NCI-H1694 treated with DMSO at 0.1 percent for 48 hours (cell line): Measurements from ENCODE around the gene CNGB1.

Source experiments
- DNase-seq: peaks from one replicate; lab custom pipeline; 2025; lab: John Stamatoyannopoulos, UW

Gene CNGB1

GRCh38 chr16:57972306-57972705 lies 1.4 kb upstream of the CNGB1 start:
- no peak for DNase-seq

GRCh38 chr16:57971848-57972247 lies 920 bp upstream of the CNGB1 start:
- no peak for DNase-seq

DNA sequence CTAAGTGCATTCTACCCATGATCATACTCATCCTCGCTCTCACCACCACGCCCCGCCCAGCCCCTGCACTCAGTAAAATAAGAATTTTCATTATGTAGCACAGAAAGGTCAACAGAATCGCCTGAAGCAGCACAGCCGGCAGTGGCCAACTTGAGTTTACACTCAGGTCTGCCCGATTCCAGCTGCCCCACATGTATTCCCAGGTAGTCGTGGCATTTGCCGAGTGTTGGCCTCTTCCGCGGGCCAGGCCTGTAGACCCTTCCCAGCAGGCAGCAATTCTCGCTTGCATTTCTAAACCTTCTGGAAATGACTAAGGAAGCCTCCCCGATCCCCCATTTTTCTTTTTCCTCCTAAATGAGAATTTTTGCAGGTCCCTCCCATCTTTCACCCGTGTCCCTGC lies 609 bp downstream of the CNGB1 start:
- DNase-seq: no peak

DNA sequence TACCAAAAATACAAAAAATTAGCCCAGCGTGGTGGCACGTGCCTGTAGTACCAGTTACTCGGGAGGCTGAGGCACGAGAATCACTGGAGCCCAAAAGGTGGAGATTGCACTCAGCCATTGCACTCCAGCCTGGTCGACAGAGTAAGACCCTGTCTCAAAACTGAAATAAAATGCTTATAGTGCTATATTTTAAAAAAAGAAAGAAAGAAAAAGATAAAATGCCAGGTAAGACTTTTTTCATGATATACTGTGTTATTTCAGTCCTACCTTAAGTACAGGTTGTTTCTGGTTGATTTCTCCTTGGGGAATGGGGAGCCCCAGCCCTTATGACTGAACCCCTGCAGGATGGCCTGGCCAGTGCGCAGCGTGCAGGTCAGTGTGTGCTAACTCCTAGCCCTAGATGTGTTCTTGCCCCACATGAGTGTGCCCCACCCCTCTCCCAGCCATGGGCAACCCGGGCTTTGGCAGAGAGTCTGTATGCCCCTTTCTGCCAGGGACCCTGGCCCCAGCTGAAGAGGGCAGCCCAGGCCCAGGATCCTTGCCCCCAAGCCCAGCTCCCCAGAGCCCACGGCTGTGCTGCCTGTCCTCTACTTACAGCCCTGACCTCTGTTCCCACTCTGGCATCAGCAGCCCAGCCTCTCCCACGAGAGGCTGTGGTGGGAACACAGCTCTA lies 1.3 kb downstream of the CNGB1 start:
- DNase-seq: no peak

GRCh38 chr16:57967916-57968315 lies 3.0 kb downstream of the CNGB1 start:
- no peak for DNase-seq

DNA sequence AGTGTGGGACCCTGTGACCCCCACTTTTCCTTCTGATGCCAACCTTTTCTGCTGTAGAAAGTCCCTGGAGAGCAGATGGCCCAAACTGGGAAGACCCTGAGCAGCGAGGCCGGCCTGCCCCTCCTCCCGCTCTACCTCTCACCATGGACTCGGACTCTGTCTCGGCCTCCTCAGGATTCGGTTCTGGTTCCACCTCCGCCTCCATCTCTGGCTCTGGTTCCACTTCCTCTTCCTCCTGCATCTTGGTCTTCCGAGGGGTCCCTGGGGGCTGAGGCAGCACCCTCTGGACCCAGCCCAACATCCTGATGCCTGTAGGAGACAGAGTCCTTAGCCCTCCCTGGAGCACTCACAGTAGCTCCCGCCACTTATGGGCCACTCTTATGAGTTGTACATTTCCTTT lies 3.9 kb downstream of the CNGB1 start:
- DNase-seq: no peak

DNA sequence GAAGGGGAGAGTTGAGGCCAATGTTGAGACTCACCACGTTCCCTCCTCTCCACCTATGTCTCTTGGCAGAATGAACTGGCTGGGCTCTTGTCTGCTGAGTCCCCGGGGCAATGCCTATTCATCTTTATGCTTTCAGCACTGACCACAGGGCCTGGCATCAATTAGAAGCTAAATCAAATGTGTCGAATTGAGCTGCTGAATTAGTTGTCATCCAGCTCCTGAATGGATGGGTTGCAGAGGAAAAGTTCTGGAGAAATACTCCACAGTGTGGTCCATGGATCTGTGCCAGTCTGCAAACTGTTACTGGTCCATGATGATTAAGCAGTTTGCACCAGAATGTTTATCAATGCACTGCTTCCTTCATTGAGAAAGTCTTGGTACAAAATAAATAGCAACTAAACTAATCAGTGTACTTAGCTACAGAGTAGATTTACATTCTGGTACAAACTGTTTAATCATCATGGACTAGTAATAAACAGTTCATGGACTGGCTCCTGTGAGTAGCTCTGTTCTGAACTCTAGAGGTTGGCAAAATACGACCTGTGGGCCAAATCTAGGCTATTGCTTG lies 4.6 kb downstream of the CNGB1 start:
- no peak for DNase-seq

GRCh38 chr16:57964157-57964700 lies 6.7 kb downstream of the CNGB1 start:
- DNase-seq: no peak

GRCh38 chr16:57962756-57963155 lies 8.2 kb downstream of the CNGB1 start:
- no peak for DNase-seq

- no peak for DNase-seq
Observed at GRCh38 chr16:57962046-57962445, 8.9 kb downstream of the CNGB1 start.

- no peak for DNase-seq
Observed at GRCh38 chr16:57961538-57961937, 9.4 kb downstream of the CNGB1 start.

DNA sequence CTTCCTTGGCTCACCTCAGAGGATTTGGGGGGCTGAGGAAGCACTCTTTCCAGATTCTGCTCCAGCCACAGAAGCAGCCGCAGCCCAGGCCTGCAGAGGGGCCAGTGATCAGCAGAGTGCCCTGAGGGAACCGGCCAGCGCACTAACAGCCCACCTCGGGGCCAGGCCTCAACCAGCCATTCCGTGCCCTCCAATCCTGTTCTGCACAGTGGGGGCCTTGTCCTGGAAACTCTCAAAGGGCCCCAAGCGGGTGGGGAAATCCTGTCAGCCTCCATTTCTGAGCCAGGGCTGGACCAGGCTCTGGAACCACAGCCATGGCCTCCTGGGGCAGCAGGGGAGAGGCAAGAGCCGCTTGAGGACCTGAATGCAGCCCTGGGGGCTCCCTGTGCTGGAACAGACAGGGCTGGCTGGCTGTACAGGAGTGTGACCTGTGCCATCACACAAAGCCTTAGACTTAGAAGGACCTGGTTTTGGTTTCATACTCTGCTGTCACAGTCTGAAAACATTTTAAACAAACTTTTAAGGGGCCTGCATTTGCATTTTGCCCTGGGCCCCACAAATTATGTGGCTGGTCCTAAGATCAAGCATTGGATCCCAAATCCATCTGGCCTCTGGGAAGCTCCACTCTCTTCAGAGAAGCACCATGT lies 10.0 kb downstream of the CNGB1 start:
- DNase-seq: no peak

GRCh38 chr16:57960310-57960709 lies 10.6 kb downstream of the CNGB1 start:
- DNase-seq: no peak

GRCh38 chr16:57959804-57960203 lies 11.1 kb downstream of the CNGB1 start:
- DNase-seq: no peak

- no peak for DNase-seq
Observed at GRCh38 chr16:57959121-57959520, 11.8 kb downstream of the CNGB1 start.

DNA sequence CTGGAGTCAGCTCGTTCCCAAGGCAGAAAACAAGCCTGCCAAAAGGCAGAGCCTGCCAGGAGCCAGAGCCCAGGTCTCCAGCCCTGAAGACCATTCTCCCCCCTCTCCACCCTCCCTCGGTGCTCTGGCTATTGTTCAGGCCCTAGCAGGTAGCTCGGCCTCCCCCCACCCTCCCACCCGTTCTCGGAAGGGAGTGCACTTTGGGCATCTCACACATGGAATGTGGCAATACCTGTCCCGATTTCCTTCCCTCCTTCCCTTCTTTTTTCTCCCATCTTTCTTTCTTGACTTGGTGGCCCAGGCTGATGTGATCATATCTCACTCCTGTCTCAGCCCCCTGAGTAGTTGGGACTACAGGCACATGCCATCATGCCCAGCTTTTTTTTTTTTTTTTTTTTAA lies 12.4 kb downstream of the CNGB1 start:
- DNase-seq: no peak

DNA sequence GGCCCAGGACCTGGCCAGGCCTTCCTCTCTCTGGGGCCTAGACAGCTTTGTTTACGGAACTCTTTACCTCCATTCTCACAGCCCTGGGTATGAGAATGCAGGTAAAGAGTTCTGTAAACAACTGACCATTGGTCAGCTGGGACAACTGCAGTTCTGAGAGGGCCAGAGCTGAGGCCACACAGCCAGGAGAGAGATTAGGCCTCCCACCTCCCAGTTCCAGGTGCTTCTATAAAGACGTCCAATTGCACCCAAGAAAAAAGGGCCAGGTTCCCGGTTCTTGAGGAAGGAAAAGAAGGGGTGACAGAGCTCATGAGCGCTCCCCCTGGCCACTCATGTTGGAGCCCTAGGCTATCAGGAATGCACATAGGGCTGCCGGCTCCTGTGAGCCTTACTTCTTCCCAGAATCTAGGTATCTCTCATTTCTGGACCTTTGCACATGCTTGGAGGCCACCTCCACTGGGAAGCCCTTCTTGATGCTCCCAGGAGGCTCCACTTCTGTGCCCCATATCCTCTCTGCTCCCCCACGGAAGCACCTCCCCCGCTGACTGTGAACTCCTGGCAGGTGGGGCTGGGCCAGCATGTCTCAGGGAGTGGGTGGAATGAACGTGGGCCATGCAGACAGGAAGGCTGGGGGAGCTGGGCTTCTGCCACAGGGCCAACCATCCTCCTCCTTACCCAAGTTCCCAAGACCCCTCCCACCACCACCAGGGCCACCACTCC lies 13.1 kb downstream of the CNGB1 start:
- no peak for DNase-seq

DNA sequence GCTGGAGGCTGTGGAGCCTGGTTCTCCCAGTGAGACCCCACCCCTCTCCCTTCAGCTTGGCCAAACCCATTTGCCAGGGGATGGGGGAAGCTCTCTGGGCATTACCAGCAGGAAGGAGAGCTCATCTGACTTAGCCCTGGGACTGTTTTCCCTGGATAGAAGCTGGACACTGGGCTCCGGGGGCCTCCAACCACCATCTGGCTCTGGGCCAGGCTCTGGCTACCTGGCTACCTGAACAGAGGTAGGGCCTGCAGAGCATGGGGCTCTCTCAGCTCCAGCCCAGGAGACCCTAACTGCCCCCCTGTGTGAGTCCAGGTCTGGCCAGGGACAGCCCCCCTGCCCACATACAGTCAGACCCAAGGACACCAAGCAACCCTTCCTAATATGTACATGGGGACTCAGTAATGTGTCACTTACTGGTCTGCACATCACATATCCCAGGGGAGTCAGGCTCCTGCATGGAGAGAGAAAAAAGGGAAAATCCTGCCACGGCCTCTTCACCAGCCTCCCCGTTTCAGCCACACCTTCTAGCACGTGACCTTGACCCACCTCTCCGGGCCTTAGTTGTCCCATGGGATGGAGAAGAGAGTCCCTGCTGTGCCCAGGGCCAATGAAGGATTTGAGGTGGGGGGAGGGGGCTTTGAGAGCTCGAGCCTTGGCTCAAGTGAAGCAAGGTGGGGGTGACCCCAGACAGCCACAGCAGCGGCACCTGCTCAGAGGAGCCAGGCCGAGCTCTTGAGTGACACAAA lies 13.8 kb downstream of the CNGB1 start:
- no peak for DNase-seq

DNA sequence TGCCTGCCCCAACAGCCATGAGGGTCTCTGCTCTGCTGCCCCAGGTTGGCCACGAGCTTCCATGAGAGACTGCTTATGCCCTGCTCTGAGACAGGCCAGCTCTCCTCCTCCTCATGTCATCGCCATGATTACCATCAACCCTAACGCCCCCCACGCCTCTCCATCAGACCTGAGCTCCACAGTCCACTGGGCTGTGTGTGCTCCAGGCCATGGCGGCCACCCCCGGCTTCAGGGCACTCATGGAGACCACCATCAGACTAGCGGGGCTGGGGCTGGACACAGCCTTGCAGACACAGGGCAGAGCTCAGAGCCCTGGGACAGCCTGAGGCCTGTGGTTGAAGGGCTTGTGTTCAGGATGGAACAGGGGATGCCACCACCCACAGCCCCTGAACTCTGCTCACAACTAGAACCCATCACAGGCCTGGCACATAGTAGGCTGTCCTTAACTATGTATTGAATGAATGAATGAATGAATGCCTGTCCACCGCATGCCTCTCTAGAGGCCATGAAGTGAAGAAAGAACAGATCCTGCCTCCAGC lies 14.6 kb downstream of the CNGB1 start:
- DNase-seq: no peak

GRCh38 chr16:57955572-57956188 lies 15.2 kb downstream of the CNGB1 start:
- no peak for DNase-seq

- DNase-seq: no peak
Observed at GRCh38 chr16:57953857-57954256, 17.1 kb downstream of the CNGB1 start.
